PC-9 (cell line): ENCODE data around the gene DCAF16.

ENCODE experiments used
- EZH2 ChIP-seq: fragments of 200-600 bp; sonication (generic); IDR thresholded peaks from 2 replicates; pipeline ENCODE4 v1.8.0; 2017; ENCODE audit warnings: antibody characterized with exemption, low read depth
- TF ChIP-seq, protein P1 (sequence below): fragments of 200-600 bp; sonication (generic); conservative IDR thresholded peaks from 2 replicates; pipeline ENCODE4 v1.6.1; 2017; ENCODE audit warnings: mixed run types, antibody characterized with exemption, mild to moderate bottlenecking, moderate library complexity

DNA sequence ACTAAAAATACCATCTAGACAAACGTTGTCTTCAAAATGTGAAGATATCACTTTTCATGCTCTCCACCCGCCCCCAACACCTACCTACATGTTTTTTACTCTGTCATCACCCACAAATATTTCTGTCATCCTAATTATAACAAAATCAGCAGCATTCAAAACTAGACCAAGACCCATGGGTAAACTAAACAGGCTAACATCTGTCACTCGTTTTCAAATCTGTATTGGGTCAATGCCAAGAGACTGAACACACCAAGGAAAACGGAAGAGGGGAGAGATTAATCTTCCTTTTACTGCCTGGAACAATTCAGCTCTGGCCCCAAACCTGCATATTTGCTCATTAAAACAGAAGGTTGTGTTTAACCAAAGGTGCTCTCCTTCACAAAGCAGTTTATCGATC is 46.6 kb downstream of the DCAF16 start:
- TF ChIP-seq, protein P1, sequence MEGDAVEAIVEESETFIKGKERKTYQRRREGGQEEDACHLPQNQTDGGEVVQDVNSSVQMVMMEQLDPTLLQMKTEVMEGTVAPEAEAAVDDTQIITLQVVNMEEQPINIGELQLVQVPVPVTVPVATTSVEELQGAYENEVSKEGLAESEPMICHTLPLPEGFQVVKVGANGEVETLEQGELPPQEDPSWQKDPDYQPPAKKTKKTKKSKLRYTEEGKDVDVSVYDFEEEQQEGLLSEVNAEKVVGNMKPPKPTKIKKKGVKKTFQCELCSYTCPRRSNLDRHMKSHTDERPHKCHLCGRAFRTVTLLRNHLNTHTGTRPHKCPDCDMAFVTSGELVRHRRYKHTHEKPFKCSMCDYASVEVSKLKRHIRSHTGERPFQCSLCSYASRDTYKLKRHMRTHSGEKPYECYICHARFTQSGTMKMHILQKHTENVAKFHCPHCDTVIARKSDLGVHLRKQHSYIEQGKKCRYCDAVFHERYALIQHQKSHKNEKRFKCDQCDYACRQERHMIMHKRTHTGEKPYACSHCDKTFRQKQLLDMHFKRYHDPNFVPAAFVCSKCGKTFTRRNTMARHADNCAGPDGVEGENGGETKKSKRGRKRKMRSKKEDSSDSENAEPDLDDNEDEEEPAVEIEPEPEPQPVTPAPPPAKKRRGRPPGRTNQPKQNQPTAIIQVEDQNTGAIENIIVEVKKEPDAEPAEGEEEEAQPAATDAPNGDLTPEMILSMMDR = no peak
- TF ChIP-seq EZH2 = no peak
